IMR-90 (cell line): ENCODE data around the gene SLC4A1. TPM values are rescaled to one million over a fixed set of nuclear protein-coding genes. Genes with fewer than 3 reads are reported as not detected.

Experiments used
- ATAC-seq: fragments of 200-7000 bp; cut with Tn5 transposase; 2 replicates; pipeline ENCODE4 v1.9.1; 2020; ENCODE audit warnings: low read depth, mild to moderate bottlenecking, moderate library complexity
- BruUV-seq: library from RNA; stranded (reverse); fragments of 400-500 nt; replicated peaks from 2 replicates; lab custom pipeline; 2021; lab: Mats Ljungman, UMichigan
- CTCF ChIA-PET: fragments of 300-600 bp; formaldehyde crosslinking; extraction: SDS; loops from one replicate; lab custom pipeline; 2021; ENCODE audit warnings: antibody characterized with exemption; lab: Yijun Ruan, JAX
- POLR2A ChIA-PET: fragments of 300-600 bp; sonication (Branson Sonifier 250); formaldehyde crosslinking; loops from one replicate; lab custom pipeline; 2022; ENCODE audit warnings: antibody characterized with exemption; ENCODE audit not compliant: unreplicated experiment; lab: Charles Lee
- DNase-seq: peaks from one replicate; pipeline ENCODE4 v3.0.0; 2013
- H2AFZ ChIP-seq: replicated peaks from 2 replicates; pipeline ENCODE3; 2013; ENCODE audit warnings: low read length, mild to moderate bottlenecking; ENCODE audit not compliant: poor library complexity
- H2AK5ac ChIP-seq: 2 replicates; pipeline ENCODE4 v1.6.1; 2013; ENCODE audit warnings: low read depth, low read length, inconsistent platforms
- H2AK9ac ChIP-seq: replicated peaks from 2 replicates; pipeline ENCODE3; 2013; ENCODE audit warnings: mild to moderate bottlenecking, low read depth, low read length, moderate library complexity; ENCODE audit not compliant: poor library complexity
- H2BK120ac ChIP-seq: 2 replicates; pipeline ENCODE4 v1.6.1; 2013; ENCODE audit warnings: low read depth, low read length, inconsistent platforms
- H2BK15ac ChIP-seq: 3 replicates; pipeline ENCODE4 v1.6.1; 2013; ENCODE audit warnings: low read depth, low read length, inconsistent platforms
- H2BK20ac ChIP-seq: 2 replicates; pipeline ENCODE4 v1.6.1; 2013; ENCODE audit warnings: low read depth, mild to moderate bottlenecking, inconsistent platforms, low read length, moderate library complexity
- H2BK5ac ChIP-seq: 2 replicates; pipeline ENCODE4 v1.6.1; 2013; ENCODE audit warnings: mild to moderate bottlenecking, low read depth, low read length, inconsistent platforms; ENCODE audit not compliant: poor library complexity, severe bottlenecking
- H3K14ac ChIP-seq: replicated peaks from 2 replicates; pipeline ENCODE4 v1.6.1; 2013; ENCODE audit warnings: low read depth, low read length, inconsistent platforms
- H3K18ac ChIP-seq: 2 replicates; pipeline ENCODE4 v1.6.1; 2013; ENCODE audit warnings: low read depth, low read length, control low read depth
- H3K23ac ChIP-seq: 2 replicates; pipeline ENCODE4 v1.6.1; 2013; ENCODE audit warnings: low read depth, low read length, inconsistent platforms
- H3K27ac ChIP-seq: 2 replicates; pipeline ENCODE4 v1.5.1; 2013; ENCODE audit warnings: mild to moderate bottlenecking, control low read depth, low read length; ENCODE audit not compliant: insufficient read depth
- H3K27me3 ChIP-seq: 2 replicates; pipeline ENCODE4 v1.6.1; 2013; ENCODE audit warnings: low read length; ENCODE audit not compliant: control insufficient read depth, insufficient read depth
- H3K36me3 ChIP-seq: 2 replicates; pipeline ENCODE4 v1.6.1; 2013; ENCODE audit warnings: low read length, mixed read lengths; ENCODE audit not compliant: control insufficient read depth, insufficient read depth
- H3K4ac ChIP-seq: 2 replicates; pipeline ENCODE4 v1.6.1; 2013; ENCODE audit warnings: low read depth, low read length, inconsistent platforms
- H3K4me1 ChIP-seq: 2 replicates; pipeline ENCODE4 v1.6.1; 2013; ENCODE audit warnings: low read length, mixed read lengths; ENCODE audit not compliant: control insufficient read depth, insufficient read depth
- H3K4me2 ChIP-seq: 2 replicates; pipeline ENCODE4 v1.6.1; 2013; ENCODE audit warnings: low read depth, mild to moderate bottlenecking, control low read depth, low read length, moderate library complexity
- H3K4me3 ChIP-seq: 2 replicates; pipeline ENCODE4 v1.5.1; 2013; ENCODE audit warnings: low read depth, mild to moderate bottlenecking, control low read depth, low read length, moderate library complexity; ENCODE audit not compliant: insufficient read depth
- H3K56ac ChIP-seq: 2 replicates; pipeline ENCODE4 v1.6.1; 2013; ENCODE audit warnings: low read length, inconsistent platforms; ENCODE audit not compliant: insufficient read depth; ENCODE audit errors: extremely low read depth
- H3K79me1 ChIP-seq, 2 experiments: 2 replicates each; pipeline ENCODE4 v1.6.1; 2013; ENCODE audit warnings: low read length in 2 of 2, inconsistent platforms in 1 of 2, low read depth in 1 of 2
- H3K9ac ChIP-seq: 2 replicates; pipeline ENCODE4 v1.6.1; 2013; ENCODE audit warnings: low read depth, low read length, control low read depth
- H3K9me1 ChIP-seq: 2 replicates; pipeline ENCODE4 v1.6.1; 2013; ENCODE audit warnings: low read length, inconsistent platforms; ENCODE audit not compliant: insufficient read depth
- H3K9me3 ChIP-seq: 2 replicates; pipeline ENCODE4 v1.6.1; 2013; ENCODE audit warnings: low read length; ENCODE audit not compliant: control insufficient read depth, insufficient read depth
- H4K20me1 ChIP-seq: 2 replicates; pipeline ENCODE4 v1.6.1; 2013; ENCODE audit warnings: low read length, inconsistent platforms; ENCODE audit not compliant: insufficient read depth
- H4K5ac ChIP-seq: 2 replicates; pipeline ENCODE4 v1.6.1; 2013; ENCODE audit warnings: mild to moderate bottlenecking, low read depth, low read length, control low read depth
- H4K8ac ChIP-seq, 2 experiments: 2 replicates each; pipeline ENCODE4 v1.6.1; 2013; ENCODE audit warnings: low read depth in 2 of 2, low read length in 2 of 2, control low read depth in 1 of 2, inconsistent platforms in 1 of 2
- H4K91ac ChIP-seq: 2 replicates; pipeline ENCODE4 v1.6.1; 2013; ENCODE audit warnings: low read depth, low read length, inconsistent platforms; ENCODE audit not compliant: insufficient read depth
- FOS ChIP-seq: fragments of 150-350 bp; IDR thresholded peaks from 2 replicates; pipeline ENCODE4 v1.6.1; 2016; ENCODE audit warnings: low read depth, low read length
- MAZ ChIP-seq: IDR thresholded peaks from 2 replicates; pipeline ENCODE4 v1.6.1; 2012; ENCODE audit warnings: low read depth, mild to moderate bottlenecking, low read length, improper control_type of control experiment, moderate library complexity, borderline replicate concordance
- RFX5 ChIP-seq: IDR thresholded peaks from 2 replicates; pipeline ENCODE4 v1.8.0; 2012; ENCODE audit warnings: low read depth, mild to moderate bottlenecking, low read length, moderate library complexity
- WGBS, 2 experiments: methylation state at CpG; one replicate each; pipeline versions ENCODE4 v1.1.5 to v1.1.7; 2013; ENCODE audit warnings: missing lambda C conversion rate in 2 of 2; ENCODE audit not compliant: insufficient read length in 1 of 2; ENCODE audit errors: extremely low coverage in 2 of 2; 5-methylcytosine and 5-hydroxymethylcytosine counted together
- dilution Hi-C: fragments of 300-500 bp; cut with HindIII; formaldehyde crosslinking; loops from one replicate; pipeline ENCODE4 v1.14.3; 2018; ENCODE audit warnings: low sequenced_read_pairs; ENCODE audit not compliant: unreplicated experiment
- in situ Hi-C: fragments of 300-500 bp; cut with MboI; formaldehyde crosslinking; loops from 3 replicates; pipeline ENCODE4 v1.14.3; 2019; ENCODE audit warnings: low sequenced_read_pairs, inconsistent platforms, mixed read lengths
- intact Hi-C: fragments of 100-400 bp; cut with micrococcal nuclease; formaldehyde crosslinking; loops from 2 replicates; pipeline ENCODE4 v1.10.0; 2022
- polyA plus RNA-seq, 3 experiments: library from polyadenylated mRNA; depleted of rRNA; stranded (reverse); fragments of >200 nt; gene quantifications; 2 replicates each; pipeline ENCODE4 v1.2.3, GENCODE V29; 2012; ENCODE audit warnings: low replicate concordance in 1 of 3
- total RNA-seq: library from RNA; depleted of rRNA; stranded (reverse); fragments of >200 nt; gene quantifications from 2 replicates; pipeline ENCODE4 v1.2.3, GENCODE V29; 2012

The SLC4A1 gene
- total and polyA plus RNA-seq, 2 of the 4 experiments (the other 2 are of a cell fraction), result not detected

DNA sequence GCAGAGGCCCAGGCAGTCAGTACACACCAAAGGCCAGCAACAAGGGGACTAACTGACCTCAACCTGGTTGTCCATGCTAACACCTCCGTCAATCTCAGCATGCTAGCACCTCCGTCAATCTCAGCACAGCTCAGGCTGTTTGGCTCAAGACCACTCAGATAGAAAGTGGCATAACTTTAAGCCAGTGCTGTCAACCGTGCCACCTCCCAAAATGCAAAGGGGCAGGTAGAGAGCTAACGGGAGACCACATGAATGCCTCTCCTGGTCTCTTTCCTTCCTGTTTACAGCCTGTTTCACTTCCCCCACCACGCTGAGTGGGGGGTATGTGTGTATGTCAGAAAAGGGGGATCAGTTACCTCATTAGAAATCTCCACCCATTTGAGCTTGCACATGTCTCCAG, 51.8 kb downstream of the SLC4A1 start:
- H2AFZ ChIP-seq, result no peak overlapping the region
- H2BK120ac ChIP-seq, result no peak overlapping the region
- intact Hi-C loops, result loop anchor here (10.0 kb wide), 1 partner anchor 289 kb away; the partner anchor contains the start of gene GPATCH8
- peaks cover 36 to 50% of the 10 kb centered on the region in 2 experiments for H3K79me1 ChIP-seq
- H4K20me1 ChIP-seq, result peaks cover 33% of the 10 kb centered on the region
- H3K36me3 ChIP-seq, result peaks cover 46% of the 10 kb centered on the region
- H4K5ac ChIP-seq, result no peak overlapping the region
- H4K91ac ChIP-seq, result no peak overlapping the region
- H3K9ac ChIP-seq, result no peak overlapping the region
- ATAC-seq (no peak), DNase-seq (no peak)
- dilution Hi-C loops, result no loop called here
- no peaks in the 10 kb centered on the region for H3K27me3 ChIP-seq
- no peak overlapping the region for H2AK9ac ChIP-seq
- no peak overlapping the region for H2AK5ac ChIP-seq
- TF ChIP-seq FOS (no peak), RFX5 (no peak), MAZ (no peak)
- ChIA-PET POLR2A (no interaction called here), CTCF (no interaction called here)
- H3K4me2 ChIP-seq, result no peak overlapping the region
- H2BK20ac ChIP-seq, result no peak overlapping the region
- H3K4me3 ChIP-seq, result no peak overlapping the region
- no peak overlapping the region for H3K4ac ChIP-seq
- H2BK5ac ChIP-seq, result no peak overlapping the region
- H3K4me1 ChIP-seq, result peaks cover 6% of the 10 kb centered on the region
- H3K56ac ChIP-seq, result no peak overlapping the region
- no peak overlapping the region for H3K27ac ChIP-seq
- in situ Hi-C loops, result loop anchor here (25.0 kb wide), 2 partner anchors 296 to 421 kb away; partner anchors contain the start of gene GPATCH8
- no peak overlapping the region for H3K23ac ChIP-seq
- H3K14ac ChIP-seq, result no peak overlapping the region
- no peak overlapping the region for H4K8ac ChIP-seq
- H2BK15ac ChIP-seq, result no peak overlapping the region
- H3K18ac ChIP-seq, result no peak overlapping the region
- H3K9me3 ChIP-seq, result no peaks in the 10 kb centered on the region
- BruUV-seq, result no TSS peak
- peaks cover 20% of the 10 kb centered on the region for H3K9me1 ChIP-seq
- 60% methylated on average over 1 of the region's 5 CpGs; no CpG with 5 or more reads in 1 of the 2 experiments for WGBS, 2 experiments
